Cardiac septum (tissue), 1 donor: Measurements from ENCODE around the gene GRIK3. TPM values are rescaled to one million over a fixed set of nuclear protein-coding genes. Genes with fewer than 3 reads are reported as not detected.
A peak's percentile ranks its signal among the peaks of the same experiment; 100 is the strongest.
"Not testable (repeated sequence)": the region's sequence is repeated elsewhere in the genome, so short reads cannot be mapped to it uniquely, and the experiment has no call there.

Experiments used
- DNase-seq: peaks from one replicate; pipeline ENCODE4 v3.0.0-alpha.2; 2020; ENCODE audit warnings: low spot score
- intact Hi-C: fragments of 100-400 bp; cut with DNase I; formaldehyde crosslinking; loops from one replicate; pipeline ENCODE4 v1.14.0; 2022
- total RNA-seq: library from RNA; stranded (reverse); fragmentation: NEBNext Ultra II Directional; extraction: Animal tissue kit (Norgen Biotek cat#: 25700); gene quantifications from one replicate; pipeline ENCODE4 v1.2.1, GENCODE V29; 2021
- donor health status: DM: no; HTN: no; CAD: no.

GRIK3 gene
- total RNA-seq, 1 donor from 2014 or later = 0.08 TPM

GRCh38 chr1:36784147-36784859 is 250.0 kb downstream of the GRIK3 start:
- intact Hi-C loops = no loop called here
- DNase-seq = no peak

- no peak for DNase-seq
- intact Hi-C loops = no loop called here
Observed at GRCh38 chr1:36783475-36783874, 250.8 kb downstream of the GRIK3 start.

- intact Hi-C loops = no loop called here
- DNase-seq = no peak
Observed at GRCh38 chr1:36782785-36783184, 251.5 kb downstream of the GRIK3 start.

GRCh38 chr1:36782085-36782484 is 252.2 kb downstream of the GRIK3 start:
- DNase-seq = no peak
- intact Hi-C loops = no loop called here

GRCh38 chr1:36781098-36781497 is 253.2 kb downstream of the GRIK3 start:
- intact Hi-C loops = no loop called here
- DNase-seq = no peak

GRCh38 chr1:36778740-36779139 is 255.6 kb downstream of the GRIK3 start:
- DNase-seq = no peak
- intact Hi-C loops = no loop called here

- intact Hi-C loops = no loop called here
- no peak for DNase-seq
Observed at GRCh38 chr1:36776948-36777831, 257.1 kb downstream of the GRIK3 start.

- DNase-seq = no peak
- intact Hi-C loops = no loop called here
Observed at GRCh38 chr1:36776256-36776655, 258.1 kb downstream of the GRIK3 start.

- DNase-seq = no peak
- intact Hi-C loops = no loop called here
Observed at GRCh38 chr1:36775716-36776115, 258.6 kb downstream of the GRIK3 start.

- DNase-seq = no peak
- intact Hi-C loops = no loop called here
Observed at GRCh38 chr1:36773827-36774541, 260.3 kb downstream of the GRIK3 start.

GRCh38 chr1:36772647-36773495 is 261.4 kb downstream of the GRIK3 start:
- DNase-seq = no peak
- intact Hi-C loops = no loop called here

- intact Hi-C loops = no loop called here
Observed at GRCh38 chr1:36771660-36772284, 262.5 kb downstream of the GRIK3 start.

GRCh38 chr1:36771240-36771639 is 263.1 kb downstream of the GRIK3 start:
- intact Hi-C loops = no loop called here
- no peak for DNase-seq

More at GRCh38 chr1:36771660-36772284, 262.5 kb downstream of the GRIK3 start:
- DNase-seq = no peak

- peak; percentile 49 for DNase-seq
- intact Hi-C loops = no loop called here
Observed at GRCh38 chr1:36769886-36770830, 264.2 kb downstream of the GRIK3 start.

GRCh38 chr1:36768486-36769178 is 265.7 kb downstream of the GRIK3 start:
- intact Hi-C loops = no loop called here
- DNase-seq = peak; percentile 44

GRCh38 chr1:36767429-36767828 is 266.9 kb downstream of the GRIK3 start:
- intact Hi-C loops = not testable (repeated sequence)
- DNase-seq = peak; percentile 9

- intact Hi-C loops = no loop called here
Observed at GRCh38 chr1:36766481-36766880, 267.8 kb downstream of the GRIK3 start.

More at GRCh38 chr1:36766481-36766880, 267.8 kb downstream of the GRIK3 start:
- DNase-seq = peak; percentile 60
